Bronchial smooth muscle cell (primary cell): ENCODE data around the gene NR1D2. TPM values are rescaled to one million over a fixed set of nuclear protein-coding genes. Genes with fewer than 3 reads are reported as not detected.

Experiments used
- total RNA-seq: library from RNA; depleted of rRNA; stranded (reverse); fragments of >200 nt; gene quantifications from 2 replicates; pipeline ENCODE4 v1.2.1, GENCODE V29; 2014

The NR1D2 gene
- total RNA-seq = 30.6 and 63.2 TPM in 2 replicates

GRCh38 chr3:23944861-23945662 is at the start of gene NR1D2:
Gene NR1D2, plus strand, starts transcription at chr3:23945286. Its CDS starts 293 bp downstream, at chr3:23945579.

GRCh38 chr3:23916886-23917678 is 28.0 kb upstream of the NR1D2 start, which contains the start of the genes NKIRAS1 and RPL15:
Gene NKIRAS1, minus strand, starts transcription at chr3:23916990. Its CDS starts 6,086 bp downstream, at chr3:23910904.
Gene RPL15, plus strand, starts transcription at chr3:23917132. Its CDS starts 728 bp downstream, at chr3:23917860.

Other genes starting within 250 kb of the NR1D2 start
- 73.8 and 97.1 TPM in 2 replicates for gene UBE2E1, start 139.3 kb upstream of the NR1D2 start, total RNA-seq
- 10.4 and 12.9 TPM in 2 replicates for gene NKIRAS1, start 28.3 kb upstream of the NR1D2 start, total RNA-seq
- 2,108 and 2,429 TPM in 2 replicates for gene RPL15, start 28.2 kb upstream of the NR1D2 start, total RNA-seq